ENCODE measurements around the gene TANGO6. TPM values are rescaled to one million over a fixed set of nuclear protein-coding genes. Genes with fewer than 3 reads are reported as not detected.

The TANGO6 gene
- total RNA-seq, 1 experiment from 2014 or later: 21.8 TPM

- no peaks in the 10 kb centered on the region for H3K9me2 ChIP-seq (replicated peaks; ENCODE audit: insufficient read depth, low read length)
- no peaks in the 10 kb centered on the region for H4K20me1 ChIP-seq (ENCODE audit: insufficient read depth, low read depth, low read length)
- H3K4me3 ChIP-seq (ENCODE audit: low read length): no peak overlapping the region
- H3K27me3 ChIP-seq (ENCODE audit: low read length): no peaks in the 10 kb centered on the region
- no peak overlapping the region for H3K27ac ChIP-seq (ENCODE audit: low read length)
- peaks cover 11% of the 10 kb centered on the region for H3K4me1 ChIP-seq (ENCODE audit: low read length)
- peaks cover 79% of the 10 kb centered on the region for H3K79me2 ChIP-seq (ENCODE audit: low read length)
- H2AFZ ChIP-seq (ENCODE audit: low read length): no peak overlapping the region
- no peaks in the 10 kb centered on the region for H3K9me3 ChIP-seq (ENCODE audit: low read length)
- no peaks in the 10 kb centered on the region for H3K36me3 ChIP-seq (ENCODE audit: insufficient read depth, low read length)
- H3K9ac ChIP-seq (ENCODE audit: low read length): no peak overlapping the region
- H3K4me2 ChIP-seq (ENCODE audit: low read depth, low read length, poor library complexity, severe bottlenecking): no peak overlapping the region
- no peak for DNase-seq
Observed at GRCh38 chr16:68848786-68849185, 5.5 kb downstream of the TANGO6 start.

- Histone ChIP-seq H3K9me2 (replicated peaks; ENCODE audit: insufficient read depth, low read length) (no peaks in the 10 kb centered on the region), H3K9me3 (ENCODE audit: low read length) (no peaks in the 10 kb centered on the region), H3K4me2 (ENCODE audit: low read depth, low read length, poor library complexity, severe bottlenecking) (no peak overlapping the region), H3K27me3 (ENCODE audit: low read length) (no peaks in the 10 kb centered on the region), H3K36me3 (ENCODE audit: insufficient read depth, low read length) (no peaks in the 10 kb centered on the region), H2AFZ (ENCODE audit: low read length) (no peak overlapping the region), H3K4me1 (ENCODE audit: low read length) (peaks cover 5% of the 10 kb centered on the region; the same call in 1 of the 2 replicates), H3K4me3 (ENCODE audit: low read length) (no peak overlapping the region), H3K27ac (ENCODE audit: low read length) (no peak overlapping the region), H3K9ac (ENCODE audit: low read length) (no peak overlapping the region), H4K20me1 (ENCODE audit: insufficient read depth, low read depth, low read length) (no peaks in the 10 kb centered on the region), H3K79me2 (ENCODE audit: low read length) (peaks cover 81% of the 10 kb centered on the region)
- no peak for DNase-seq
Observed at GRCh38 chr16:68850481-68850880, 7.2 kb downstream of the TANGO6 start.

GRCh38 chr16:68851601-68852000, 8.3 kb downstream of the TANGO6 start:
- no peaks in the 10 kb centered on the region for H3K9me2 ChIP-seq (replicated peaks; ENCODE audit: insufficient read depth, low read length)
- H3K4me2 ChIP-seq (ENCODE audit: low read depth, low read length, poor library complexity, severe bottlenecking): no peak overlapping the region
- no peaks in the 10 kb centered on the region for H3K9me3 ChIP-seq (ENCODE audit: low read length)
- peaks cover 83% of the 10 kb centered on the region for H3K79me2 ChIP-seq (ENCODE audit: low read length)
- no peak overlapping the region for H3K27ac ChIP-seq (ENCODE audit: low read length)
- no peak overlapping the region for H3K9ac ChIP-seq (ENCODE audit: low read length)
- H4K20me1 ChIP-seq (ENCODE audit: insufficient read depth, low read depth, low read length): no peaks in the 10 kb centered on the region
- H3K36me3 ChIP-seq (ENCODE audit: insufficient read depth, low read length): no peaks in the 10 kb centered on the region
- no peak for DNase-seq
- peaks cover 5% of the 10 kb centered on the region; the same call in 1 of the 2 replicates for H3K4me1 ChIP-seq (ENCODE audit: low read length)
- H2AFZ ChIP-seq (ENCODE audit: low read length): no peak overlapping the region
- H3K27me3 ChIP-seq (ENCODE audit: low read length): no peaks in the 10 kb centered on the region
- no peak overlapping the region for H3K4me3 ChIP-seq (ENCODE audit: low read length)

GRCh38 chr16:68857479-68857878, 14.1 kb downstream of the TANGO6 start:
- no peak for DNase-seq
- H4K20me1 ChIP-seq (ENCODE audit: insufficient read depth, low read depth, low read length): no peaks in the 10 kb centered on the region

GRCh38 chr16:68859828-68860227, 16.5 kb downstream of the TANGO6 start:
- Histone ChIP-seq H3K4me2 (ENCODE audit: low read depth, low read length, poor library complexity, severe bottlenecking) (no peak overlapping the region), H3K79me2 (ENCODE audit: low read length) (peaks cover 70% of the 10 kb centered on the region), H3K27me3 (ENCODE audit: low read length) (no peaks in the 10 kb centered on the region), H3K9me2 (replicated peaks; ENCODE audit: insufficient read depth, low read length) (no peaks in the 10 kb centered on the region), H2AFZ (ENCODE audit: low read length) (no peak overlapping the region), H3K9me3 (ENCODE audit: low read length) (no peaks in the 10 kb centered on the region), H3K9ac (ENCODE audit: low read length) (no peak overlapping the region), H3K27ac (ENCODE audit: low read length) (no peak overlapping the region), H3K4me1 (ENCODE audit: low read length) (peaks cover 5% of the 10 kb centered on the region), H3K4me3 (ENCODE audit: low read length) (no peak overlapping the region), H4K20me1 (ENCODE audit: insufficient read depth, low read depth, low read length) (no peaks in the 10 kb centered on the region), H3K36me3 (ENCODE audit: insufficient read depth, low read length) (peaks cover 6% of the 10 kb centered on the region; the same call in 1 of the 2 replicates)
- DNase-seq: no peak

More at GRCh38 chr16:68857479-68857878, 14.1 kb downstream of the TANGO6 start:
- no peaks in the 10 kb centered on the region for H3K9me3 ChIP-seq (ENCODE audit: low read length)
- no peak overlapping the region for H3K4me3 ChIP-seq (ENCODE audit: low read length)
- H3K27me3 ChIP-seq (ENCODE audit: low read length): no peaks in the 10 kb centered on the region
- H3K36me3 ChIP-seq (ENCODE audit: insufficient read depth, low read length): peaks cover 4% of the 10 kb centered on the region; the same call in 1 of the 2 replicates
- peaks cover 5% of the 10 kb centered on the region for H3K4me1 ChIP-seq (ENCODE audit: low read length)
- H3K9me2 ChIP-seq (replicated peaks; ENCODE audit: insufficient read depth, low read length): no peaks in the 10 kb centered on the region
- no peak overlapping the region for H3K9ac ChIP-seq (ENCODE audit: low read length)
- H3K4me2 ChIP-seq (ENCODE audit: low read depth, low read length, poor library complexity, severe bottlenecking): no peak overlapping the region
- no peak overlapping the region for H2AFZ ChIP-seq (ENCODE audit: low read length)
- peaks cover 89% of the 10 kb centered on the region for H3K79me2 ChIP-seq (ENCODE audit: low read length)
- no peak overlapping the region for H3K27ac ChIP-seq (ENCODE audit: low read length)

GRCh38 chr16:68860978-68861892, 17.9 kb downstream of the TANGO6 start:
- no peak overlapping the region for H3K4me2 ChIP-seq (ENCODE audit: low read depth, low read length, poor library complexity, severe bottlenecking)
- H3K36me3 ChIP-seq (ENCODE audit: insufficient read depth, low read length): peaks cover 6% of the 10 kb centered on the region; the same call in 1 of the 2 replicates
- H3K9me2 ChIP-seq (replicated peaks; ENCODE audit: insufficient read depth, low read length): no peaks in the 10 kb centered on the region
- no peak overlapping the region for H3K9ac ChIP-seq (ENCODE audit: low read length)
- peaks cover 5% of the 10 kb centered on the region for H3K4me1 ChIP-seq (ENCODE audit: low read length)
- H3K4me3 ChIP-seq (ENCODE audit: low read length): no peak overlapping the region
- no peak overlapping the region for H3K27ac ChIP-seq (ENCODE audit: low read length)
- H3K79me2 ChIP-seq (ENCODE audit: low read length): peaks cover 58% of the 10 kb centered on the region
- no peak for DNase-seq
- H3K27me3 ChIP-seq (ENCODE audit: low read length): no peaks in the 10 kb centered on the region
- H3K9me3 ChIP-seq (ENCODE audit: low read length): no peaks in the 10 kb centered on the region
- H4K20me1 ChIP-seq (ENCODE audit: insufficient read depth, low read depth, low read length): no peaks in the 10 kb centered on the region
- no peak overlapping the region for H2AFZ ChIP-seq (ENCODE audit: low read length)

- no peak overlapping the region for H2AFZ ChIP-seq (ENCODE audit: low read length)
- DNase-seq: no peak
- H3K4me3 ChIP-seq (ENCODE audit: low read length): no peak overlapping the region
- H3K9ac ChIP-seq (ENCODE audit: low read length): no peak overlapping the region
- H3K4me1 ChIP-seq (ENCODE audit: low read length): no peaks in the 10 kb centered on the region
- no peak overlapping the region for H3K4me2 ChIP-seq (ENCODE audit: low read depth, low read length, poor library complexity, severe bottlenecking)
- no peaks in the 10 kb centered on the region for H3K9me2 ChIP-seq (replicated peaks; ENCODE audit: insufficient read depth, low read length)
- H4K20me1 ChIP-seq (ENCODE audit: insufficient read depth, low read depth, low read length): no peaks in the 10 kb centered on the region
- no peak overlapping the region for H3K27ac ChIP-seq (ENCODE audit: low read length)
- 0 out of 2 replicates have a peak, but pooled peaks cover 5% of the 10 kb centered on the region for H3K79me2 ChIP-seq (ENCODE audit: low read length)
- H3K36me3 ChIP-seq (ENCODE audit: insufficient read depth, low read length): 0 out of 2 replicates have a peak, but pooled peaks cover 2% of the 10 kb centered on the region
- no peaks in the 10 kb centered on the region for H3K27me3 ChIP-seq (ENCODE audit: low read length)
- no peaks in the 10 kb centered on the region for H3K9me3 ChIP-seq (ENCODE audit: low read length)
Observed at GRCh38 chr16:68866933-68867332, 23.6 kb downstream of the TANGO6 start.

- H3K4me2 ChIP-seq (ENCODE audit: low read depth, low read length, poor library complexity, severe bottlenecking): no peak overlapping the region
- no peak overlapping the region for H2AFZ ChIP-seq (ENCODE audit: low read length)
- no peak overlapping the region for H3K4me3 ChIP-seq (ENCODE audit: low read length)
- no peaks in the 10 kb centered on the region for H3K79me2 ChIP-seq (ENCODE audit: low read length)
- H3K36me3 ChIP-seq (ENCODE audit: insufficient read depth, low read length): no peaks in the 10 kb centered on the region
- no peaks in the 10 kb centered on the region for H4K20me1 ChIP-seq (ENCODE audit: insufficient read depth, low read depth, low read length)
- H3K9ac ChIP-seq (ENCODE audit: low read length): no peak overlapping the region
- H3K9me3 ChIP-seq (ENCODE audit: low read length): no peaks in the 10 kb centered on the region
- no peak for DNase-seq
- H3K27ac ChIP-seq (ENCODE audit: low read length): no peak overlapping the region
- no peaks in the 10 kb centered on the region for H3K4me1 ChIP-seq (ENCODE audit: low read length)
- H3K27me3 ChIP-seq (ENCODE audit: low read length): no peaks in the 10 kb centered on the region
- H3K9me2 ChIP-seq (replicated peaks; ENCODE audit: insufficient read depth, low read length): no peaks in the 10 kb centered on the region
Observed at GRCh38 chr16:68869492-68870088, 26.3 kb downstream of the TANGO6 start.

Measured in Karpas-422 (cell line).